ENCODE data around the gene CFAP90. TPM values are rescaled to one million over a fixed set of nuclear protein-coding genes. Genes with fewer than 3 reads are reported as not detected.

The CFAP90 gene
- total and polyA plus RNA-seq, 2 of the 8 experiments (the other 6 are each of a cell fraction or from before 2014, with no cell fraction given), result 0.39 to 0.92 TPM

GRCh38 chr5:7795306-7795705 is 55.6 kb downstream of the CFAP90 start:
- Histone ChIP-seq H3K27me3 (replicated peaks in 1 of 4; ENCODE audit: control insufficient read depth in 3 of 4, extremely low read depth in 1 of 4, insufficient read depth in 3 of 4, low read length in 3 of 4) (no peaks in the 10 kb centered on the region), H2BK5ac (ENCODE audit: low read depth, low read length) (no peak overlapping the region), H4K91ac (replicated peaks; ENCODE audit: insufficient read length, low read length) (no peak overlapping the region), H3K79me1 (ENCODE audit: low read depth, low read length) (no peaks in the 10 kb centered on the region; the same call in 1 of the 2 replicates), H3K9me3 (ENCODE audit: insufficient read depth in 2 of 2, low read depth in 1 of 2, low read length in 1 of 2) (no peaks in the 10 kb centered on the region), H4K20me1 (replicated peaks in 1 of 2; ENCODE audit: control insufficient read depth in 1 of 2, insufficient read depth in 2 of 2, low read length in 2 of 2) (peaks cover 0 to 4% of the 10 kb centered on the region in 2 experiments), H3K9ac (replicated peaks in 1 of 4; ENCODE audit: extremely low read depth in 1 of 4, low read depth in 3 of 4, low read length in 3 of 4) (no peak overlapping the region), H3K14ac (ENCODE audit: insufficient read length) (no peak overlapping the region), H3K79me2 (ENCODE audit: control insufficient read depth in 1 of 2, insufficient read depth in 2 of 2, low read length in 2 of 2) (no peaks in the 10 kb centered on the region), H2AK5ac (ENCODE audit: low read depth, low read length) (no peak overlapping the region), H3K4me3 (ENCODE audit: extremely low read depth in 1 of 4, insufficient read depth in 2 of 4, low read depth in 3 of 4, low read length in 4 of 4) (no peak overlapping the region), H3K4ac (replicated peaks; ENCODE audit: insufficient read length, low read depth, low read length) (no peak overlapping the region), H3K36me3 (ENCODE audit: control insufficient read depth in 2 of 4, insufficient read depth in 4 of 4, low read length in 3 of 4) (peaks cover 0 to 4% (median 0%) of the 10 kb centered on the region in 4 experiments; a peak in 2 of 8 replicates), H3K4me2 (ENCODE audit: insufficient read depth in 1 of 2, low read depth in 2 of 2, low read length in 2 of 2) (no peak overlapping the region), H3K18ac (ENCODE audit: extremely low read depth, low read length) (no peak overlapping the region), H3K4me1 (replicated peaks in 1 of 4; ENCODE audit: control insufficient read depth in 3 of 4, insufficient read depth in 4 of 4, low read length in 3 of 4) (peaks cover 0 to 7% (median 4%) of the 10 kb centered on the region in 4 experiments; a peak in 5 of 7 replicates), H3K27ac (ENCODE audit: low read depth, low read length) (no peak overlapping the region), H2BK120ac (replicated peaks; ENCODE audit: low read depth, low read length) (no peak overlapping the region), H3K23me2 (ENCODE audit: low read depth, low read length) (no peaks in the 10 kb centered on the region; the same call in 1 of the 2 replicates), H2BK15ac (ENCODE audit: low read length) (no peak overlapping the region), H3K56ac (replicated peaks; ENCODE audit: insufficient read length, low read depth, low read length) (no peak overlapping the region), H3K23ac (ENCODE audit: insufficient read length) (no peak overlapping the region), H4K8ac (ENCODE audit: extremely low read depth, insufficient read depth, low read length) (no peak overlapping the region), H2BK20ac (ENCODE audit: low read length) (no peak overlapping the region), H2AFZ (ENCODE audit: low read length) (no peak overlapping the region), H4K5ac (ENCODE audit: insufficient read length, low read depth, low read length) (no peak overlapping the region), H2BK12ac (ENCODE audit: low read depth, low read length) (no peak overlapping the region)
- ChIA-PET POLR2A (ENCODE audit: partially characterized antibody) (no interaction called here), CTCF (ENCODE audit: partially characterized antibody) (interaction anchor here (1.0 to 1.7 kb wide), 3 partner anchors 21 to 42 kb away, joined by 3 to 6 read pairs (median 5); no protein-coding TSS in a partner anchor)
- 87% methylated on average over 1 of the region's 3 CpGs; no CpG with 5 or more reads in 1 of the 2 experiments for WGBS, 2 experiments (ENCODE audit: extremely low coverage in 1 of 2, insufficient coverage in 1 of 2, insufficient read length in 1 of 2, insufficient replicate concordance in 2 of 2, low coverage in 1 of 2, low lambda C conversion rate in 2 of 2, missing lambda C conversion rate in 1 of 2)
- FAIRE-seq (no peak), DNase-seq (ENCODE audit: low read depth in 1 of 2, low spot score in 2 of 2) (no peak)
- TF ChIP-seq TEAD4 (IDR thresholded peaks at IDR 0.05; ENCODE audit: low read depth, low read length) (no peak), YY1 (IDR thresholded peaks at IDR 0.05; ENCODE audit: low read depth, low read length) (no peak), PHF8 (conservative IDR thresholded peaks at IDR 0.05; ENCODE audit: low read depth, low read length) (no peak), HDAC6 (IDR thresholded peaks at IDR 0.05; ENCODE audit: low read depth, low read length) (no peak), USF2 (IDR thresholded peaks at IDR 0.05; ENCODE audit: low read length) (no peak), TBP (IDR thresholded peaks at IDR 0.05; ENCODE audit: low read depth, low read length) (no peak), CHD1 (IDR thresholded peaks at IDR 0.05; ENCODE audit: low read depth, low read length) (no peak), NRF1 (IDR thresholded peaks at IDR 0.05; ENCODE audit: low read depth, low read length) (no peak), KDM4A (IDR thresholded peaks at IDR 0.05; ENCODE audit: low read depth, low read length, severe bottlenecking) (no peak), RXRA (IDR thresholded peaks at IDR 0.05; ENCODE audit: insufficient read depth, low read depth, low read length) (no peak), MAFK (IDR thresholded peaks at IDR 0.05; ENCODE audit: low read depth, low read length) (no peak), CEBPB (IDR thresholded peaks at IDR 0.05; ENCODE audit: low read depth, low read length) (no peak)
